ENCODE measurements around the gene ARHGEF17.

DNA sequence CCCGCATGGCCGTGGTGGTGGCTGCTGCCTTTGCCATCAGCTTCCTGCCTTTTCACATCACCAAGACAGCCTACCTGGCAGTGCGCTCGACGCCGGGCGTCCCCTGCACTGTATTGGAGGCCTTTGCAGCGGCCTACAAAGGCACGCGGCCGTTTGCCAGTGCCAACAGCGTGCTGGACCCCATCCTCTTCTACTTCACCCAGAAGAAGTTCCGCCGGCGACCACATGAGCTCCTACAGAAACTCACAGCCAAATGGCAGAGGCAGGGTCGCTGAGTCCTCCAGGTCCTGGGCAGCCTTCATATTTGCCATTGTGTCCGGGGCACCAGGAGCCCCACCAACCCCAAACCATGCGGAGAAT is 10.9 kb upstream of the ARHGEF17 start:
- no peak for TF ChIP-seq SP1 (IDR thresholded peaks at IDR 0.05)
- TF ChIP-seq SUZ12 (IDR thresholded peaks at IDR 0.05): no peak
- TF ChIP-seq CTBP1 (IDR thresholded peaks at IDR 0.05; ENCODE audit: borderline replicate concordance): no peak
- TF ChIP-seq, protein P1, sequence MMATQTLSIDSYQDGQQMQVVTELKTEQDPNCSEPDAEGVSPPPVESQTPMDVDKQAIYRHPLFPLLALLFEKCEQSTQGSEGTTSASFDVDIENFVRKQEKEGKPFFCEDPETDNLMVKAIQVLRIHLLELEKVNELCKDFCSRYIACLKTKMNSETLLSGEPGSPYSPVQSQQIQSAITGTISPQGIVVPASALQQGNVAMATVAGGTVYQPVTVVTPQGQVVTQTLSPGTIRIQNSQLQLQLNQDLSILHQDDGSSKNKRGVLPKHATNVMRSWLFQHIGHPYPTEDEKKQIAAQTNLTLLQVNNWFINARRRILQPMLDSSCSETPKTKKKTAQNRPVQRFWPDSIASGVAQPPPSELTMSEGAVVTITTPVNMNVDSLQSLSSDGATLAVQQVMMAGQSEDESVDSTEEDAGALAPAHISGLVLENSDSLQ (IDR thresholded peaks at IDR 0.05): no peak
- TF ChIP-seq L3MBTL2 (conservative IDR thresholded peaks at IDR 0.05): no peak
- no peak for TF ChIP-seq ELF4 (IDR thresholded peaks at IDR 0.05)
- TF ChIP-seq FOXM1 (IDR thresholded peaks at IDR 0.05; ENCODE audit: borderline replicate concordance): no peak
- no peak for TF ChIP-seq FOXA1 (IDR thresholded peaks at IDR 0.05)
- no peak for TF ChIP-seq ARNT (IDR thresholded peaks at IDR 0.05)
- TF ChIP-seq ZNF384 (IDR thresholded peaks at IDR 0.05): no peak
- TF ChIP-seq NFRKB (IDR thresholded peaks at IDR 0.05): no peak
- TF ChIP-seq TARDBP (IDR thresholded peaks at IDR 0.05): no peak
